Skeletal muscle cell (primary cell): ENCODE data around the gene DCDC2C.
"Not testable (repeated sequence)": the region's sequence is repeated elsewhere in the genome, so short reads cannot be mapped to it uniquely, and the experiment has no call there.

Experiments used
- DNase-seq: peaks from one replicate; pipeline ENCODE4 v3.0.0-alpha.2; 2010; ENCODE audit warnings: low read depth
- H3K4me3 ChIP-seq: 2 replicates; pipeline ENCODE4 v1.5.1; 2011; ENCODE audit warnings: low read depth, mild to moderate bottlenecking, control low read depth, low read length, moderate library complexity

Gene DCDC2C, protein sequence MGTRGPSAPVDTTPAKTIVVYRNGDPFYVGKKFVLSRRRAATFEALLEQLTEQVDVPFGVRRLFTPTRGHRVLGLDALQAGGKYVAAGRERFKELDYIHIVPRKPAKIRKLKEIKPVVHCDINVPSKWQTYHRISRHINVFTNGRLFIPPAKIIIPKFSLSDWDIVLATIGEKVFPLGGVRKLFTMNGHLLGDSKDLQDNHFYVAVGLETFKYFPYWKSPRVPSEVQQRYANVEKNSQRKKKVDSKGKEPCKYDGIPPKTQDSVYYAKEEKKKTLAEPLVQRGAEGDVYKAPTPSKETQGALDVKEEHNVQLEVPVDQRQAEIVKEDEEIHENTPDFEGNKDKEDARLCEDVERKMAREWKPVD

DNA sequence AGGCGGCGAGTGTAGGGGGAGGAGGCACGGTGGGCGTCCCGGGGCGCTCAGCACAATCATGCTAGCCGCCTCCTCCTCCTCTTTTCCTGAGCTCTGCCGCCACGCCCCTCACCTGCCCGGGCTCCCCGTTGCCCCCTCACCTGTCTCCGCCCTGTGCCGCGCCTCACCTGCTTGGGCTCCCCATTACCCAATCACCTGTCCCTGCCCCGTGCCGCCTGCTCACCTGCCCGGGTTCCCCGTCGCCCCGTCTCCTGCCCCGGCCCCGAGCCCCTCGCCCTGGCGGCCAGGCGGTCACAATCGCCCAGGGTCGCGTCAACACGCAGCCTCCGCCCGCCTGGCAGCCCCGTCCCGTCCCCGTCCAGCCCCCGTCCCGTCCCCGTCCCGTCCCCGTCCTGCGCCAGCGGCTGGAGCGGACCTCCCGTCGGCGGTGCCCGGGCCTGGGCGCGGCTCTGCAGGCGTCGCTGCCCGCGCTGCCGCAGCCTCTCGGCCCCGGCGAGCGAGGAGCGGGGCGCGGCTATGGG, at the start of gene DCDC2C:
DCDC2C (plus strand) TSS at position 340 of the 521 bp plus-strand sequence; CDS start at position 517, 177 bp downstream.
- no peak for DNase-seq
- no peak within 1 kb of the TSS for H3K4me3 ChIP-seq

GRCh38 chr2:3654011-3654410, 49.4 kb upstream of the DCDC2C start:
- H3K4me3 ChIP-seq: no peak overlapping the region
- no peak for DNase-seq

DNA sequence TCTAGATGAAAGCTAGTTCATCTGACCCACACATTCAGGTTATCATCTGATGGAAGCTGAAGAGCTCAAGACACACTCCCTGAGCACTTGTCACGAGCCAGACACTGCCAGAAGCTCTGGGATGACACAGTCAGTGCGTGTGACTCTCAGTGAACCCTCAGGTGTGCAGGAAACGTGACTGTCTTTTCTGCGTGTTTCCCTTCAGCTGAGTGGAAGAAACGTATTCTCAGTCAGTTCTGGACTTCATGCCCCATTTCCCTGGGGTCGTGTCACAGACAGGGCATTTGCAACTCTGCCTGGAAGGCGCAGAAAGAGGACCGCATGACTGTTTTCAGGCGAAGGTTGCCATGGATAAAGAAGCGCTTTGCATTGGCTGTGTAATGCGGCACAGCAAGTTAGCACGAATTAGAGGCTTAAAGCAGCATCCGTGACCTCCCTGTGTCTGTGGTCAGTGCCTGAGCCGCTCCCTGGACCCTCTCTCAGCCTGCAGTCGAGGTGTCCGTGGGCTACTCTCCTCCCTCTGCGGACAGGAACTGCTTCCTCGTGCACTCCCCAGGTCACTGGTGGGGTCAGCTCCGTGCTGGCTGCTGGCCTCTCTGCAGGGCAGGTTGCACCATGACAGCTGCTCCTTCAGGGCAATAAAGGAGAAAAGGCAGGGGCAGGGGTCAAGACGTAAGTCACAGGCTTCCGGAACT, 48.7 kb upstream of the DCDC2C start:
- no peak for DNase-seq
- H3K4me3 ChIP-seq: no peak overlapping the region

DNA sequence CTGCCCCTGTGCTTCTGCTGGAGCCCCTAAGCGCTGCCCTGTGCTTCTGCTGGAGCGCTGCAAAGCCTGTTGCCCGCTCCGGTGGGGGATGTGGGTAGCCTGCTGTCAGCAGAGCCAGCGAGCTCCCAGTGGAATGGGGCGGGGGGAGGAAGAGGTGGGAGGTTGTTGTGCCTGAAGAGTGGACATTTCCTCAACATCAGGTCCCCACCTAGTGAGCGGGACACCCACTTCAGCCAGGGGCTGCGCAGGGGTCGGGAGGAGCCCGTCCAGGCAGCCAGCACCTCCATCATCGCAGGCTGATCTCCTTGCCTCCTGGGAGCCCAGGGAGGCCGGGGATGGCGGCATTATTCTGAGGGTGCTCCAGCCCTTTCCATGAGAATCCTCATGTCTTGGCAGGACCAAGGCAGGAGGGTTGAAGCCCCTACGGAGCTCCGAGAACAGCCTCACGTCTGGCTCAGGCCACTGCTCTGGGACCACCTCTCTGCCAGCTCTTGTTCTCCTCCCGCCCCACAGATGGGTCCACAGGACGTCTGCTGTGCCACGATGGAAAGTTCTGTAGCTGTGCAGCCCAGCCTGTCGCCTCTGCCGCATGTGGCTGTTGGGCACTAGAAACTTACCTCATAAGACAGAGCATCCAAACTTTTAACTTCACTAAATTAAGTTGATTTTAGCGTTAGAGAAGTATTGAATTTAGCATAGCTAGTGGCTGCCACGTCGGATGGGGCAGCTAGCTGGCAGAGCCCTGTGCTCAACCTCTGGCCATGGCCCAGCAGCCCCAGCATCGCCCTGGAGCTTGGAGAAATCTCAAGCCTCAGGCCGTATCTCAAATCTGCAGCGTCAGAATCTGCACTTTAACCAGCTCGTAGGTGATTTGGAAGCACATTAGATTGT, 47.3 kb upstream of the DCDC2C start:
- DNase-seq: no peak
- H3K4me3 ChIP-seq: no peak overlapping the region

- H3K4me3 ChIP-seq: no peak overlapping the region
Observed at GRCh38 chr2:3656762-3657721, 46.3 kb upstream of the DCDC2C start.

DNA sequence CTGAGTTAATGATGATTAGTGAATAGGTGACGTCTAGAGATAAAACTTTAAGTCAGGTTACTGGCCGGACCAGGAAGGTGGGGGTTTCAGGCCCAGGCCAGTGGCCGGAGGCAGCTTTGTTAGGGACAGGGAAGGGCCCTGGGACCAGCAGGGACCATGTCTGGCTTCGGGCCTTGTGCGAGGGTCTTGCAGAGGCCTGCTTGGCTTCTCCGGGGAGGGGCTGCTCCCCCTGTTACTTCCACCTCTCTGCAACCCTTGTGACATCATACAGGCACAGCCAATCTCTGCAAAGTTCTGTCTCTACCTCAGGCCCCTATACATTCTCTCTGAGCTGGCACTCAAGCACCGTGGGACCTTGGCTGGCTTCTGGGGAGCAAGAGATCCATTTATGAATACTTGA, 45.5 kb upstream of the DCDC2C start, which contains the start of gene ALLC:
ALLC (plus strand) TSS at position 320 of the 400 bp plus-strand sequence. CDS start 12,958 bp downstream, outside the sequence.
- no peak for DNase-seq
- H3K4me3 ChIP-seq: no peak within 1 kb of the TSS

More at GRCh38 chr2:3656762-3657721, 46.3 kb upstream of the DCDC2C start:
- no peak for DNase-seq

- no peak overlapping the region for H3K4me3 ChIP-seq
- DNase-seq: peak; percentile 8
Observed at GRCh38 chr2:3659447-3660432, 43.6 kb upstream of the DCDC2C start.

- not testable (repeated sequence) for DNase-seq, H3K4me3 ChIP-seq
Observed at GRCh38 chr2:3660640-3661039, 42.7 kb upstream of the DCDC2C start.

GRCh38 chr2:3661149-3661660, 42.2 kb upstream of the DCDC2C start:
- DNase-seq: no peak
- H3K4me3 ChIP-seq: no peak overlapping the region

- H3K4me3 ChIP-seq: no peak overlapping the region
- DNase-seq: no peak
Observed at GRCh38 chr2:3662239-3662638, 41.1 kb upstream of the DCDC2C start.

DNA sequence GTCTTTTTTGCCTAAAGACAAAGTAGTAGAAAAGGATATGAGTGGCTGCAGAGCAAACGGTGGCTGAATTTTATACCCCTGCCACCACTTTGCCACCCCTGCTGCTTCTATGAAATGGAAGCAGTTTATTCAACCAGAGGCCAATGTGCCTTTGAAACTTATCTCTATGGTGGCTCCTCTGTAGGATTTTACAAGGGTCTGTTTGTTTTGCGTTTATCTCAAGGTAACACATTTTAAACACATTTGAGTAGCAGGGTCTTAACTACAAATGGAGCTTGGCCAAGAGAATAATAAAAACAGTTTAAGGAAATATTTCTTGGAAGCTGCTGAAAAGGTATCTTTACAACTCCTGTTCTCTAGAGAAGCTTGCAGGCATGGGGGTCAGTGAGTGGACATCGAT, 39.3 kb upstream of the DCDC2C start:
- H3K4me3 ChIP-seq: no peak overlapping the region
- DNase-seq: no peak

GRCh38 chr2:3664925-3665324, 38.5 kb upstream of the DCDC2C start:
- H3K4me3 ChIP-seq: no peak overlapping the region
- DNase-seq: no peak

- DNase-seq: no peak
Observed at GRCh38 chr2:3665886-3666612, 37.3 kb upstream of the DCDC2C start.

DNA sequence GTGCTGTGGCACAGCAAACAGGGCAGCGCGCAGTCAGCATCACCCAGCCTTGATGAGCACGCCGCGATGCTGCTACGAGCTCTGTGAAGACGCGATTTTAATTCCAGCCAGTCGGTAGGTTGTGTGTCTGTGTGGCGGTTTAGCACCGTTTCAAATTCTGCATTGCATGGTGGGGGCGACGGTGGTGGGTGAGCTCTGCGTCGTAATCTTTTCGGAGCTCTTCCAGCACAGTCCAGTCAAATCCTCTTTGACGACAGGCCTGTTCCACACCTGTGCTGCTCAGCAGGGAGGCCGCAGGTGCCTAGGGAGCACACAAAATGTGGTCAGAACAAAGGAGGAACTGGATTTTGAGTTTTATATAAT, 36.8 kb upstream of the DCDC2C start:
- DNase-seq: no peak
- no peak overlapping the region for H3K4me3 ChIP-seq

More at GRCh38 chr2:3665886-3666612, 37.3 kb upstream of the DCDC2C start:
- no peak overlapping the region for H3K4me3 ChIP-seq

GRCh38 chr2:3667151-3667631, 36.2 kb upstream of the DCDC2C start:
- DNase-seq: no peak
- H3K4me3 ChIP-seq: no peak overlapping the region

GRCh38 chr2:3669656-3670055, 33.7 kb upstream of the DCDC2C start:
- no peak overlapping the region for H3K4me3 ChIP-seq
- DNase-seq: no peak
